GM19025 (cell line): Measurements from ENCODE around the gene KIF13A.
"Not testable (repeated sequence)": the region's sequence is repeated elsewhere in the genome, so short reads cannot be mapped to it uniquely, and the experiment has no call there.

Experiments used
- ATAC-seq: cut with Tn5 transposase; IDR thresholded peaks from one replicate; pipeline ENCODE4 v1.9.1; 2021; ENCODE audit warnings: mild to moderate bottlenecking, low read depth, moderate library complexity; ENCODE audit not compliant: unreplicated experiment

Gene KIF13A

DNA sequence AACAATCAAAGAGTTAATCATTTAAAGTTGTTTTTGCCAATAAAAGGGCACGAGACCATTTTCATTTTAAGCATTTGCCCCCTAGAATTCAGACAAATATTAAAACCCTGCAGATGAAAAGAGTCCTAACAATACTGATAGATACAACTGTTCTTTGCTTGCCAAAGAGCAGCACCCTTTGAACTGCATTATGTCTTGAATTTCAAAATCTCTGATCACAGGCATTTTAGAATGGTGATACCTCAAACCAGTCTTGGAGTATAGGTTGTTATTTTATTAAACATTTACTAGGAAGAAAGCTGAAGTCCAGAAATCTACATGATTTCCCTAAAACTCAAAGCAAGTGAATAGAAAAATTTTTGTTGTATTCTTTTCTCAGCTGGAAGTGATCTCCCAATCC is 108.7 kb downstream of the KIF13A start:
- ATAC-seq = no peak

DNA sequence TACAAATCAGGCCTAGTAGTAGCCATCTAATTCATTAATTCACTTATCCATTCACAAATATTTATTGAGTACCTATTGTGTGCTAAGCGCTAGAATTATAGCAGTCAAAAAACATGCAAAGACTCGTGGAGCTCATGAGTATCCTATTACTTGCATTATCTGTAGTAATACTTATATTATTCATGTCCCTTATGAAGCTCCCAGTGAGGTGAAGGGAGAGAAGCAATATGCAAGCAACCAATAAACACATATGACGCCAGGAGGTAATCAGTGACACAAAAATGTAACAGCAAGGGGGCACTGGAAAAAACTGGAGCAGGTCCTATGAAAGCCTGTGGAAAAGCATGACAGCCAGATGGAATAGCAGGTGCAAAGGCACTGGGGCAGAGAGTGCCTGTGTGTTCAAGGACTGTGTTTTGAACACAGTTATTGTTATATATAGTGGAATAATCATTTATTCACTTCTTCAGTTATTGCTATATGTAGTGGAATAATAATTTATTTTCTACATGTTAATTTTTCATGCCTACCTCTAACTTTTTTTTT is 109.5 kb downstream of the KIF13A start:
- ATAC-seq = no peak

DNA sequence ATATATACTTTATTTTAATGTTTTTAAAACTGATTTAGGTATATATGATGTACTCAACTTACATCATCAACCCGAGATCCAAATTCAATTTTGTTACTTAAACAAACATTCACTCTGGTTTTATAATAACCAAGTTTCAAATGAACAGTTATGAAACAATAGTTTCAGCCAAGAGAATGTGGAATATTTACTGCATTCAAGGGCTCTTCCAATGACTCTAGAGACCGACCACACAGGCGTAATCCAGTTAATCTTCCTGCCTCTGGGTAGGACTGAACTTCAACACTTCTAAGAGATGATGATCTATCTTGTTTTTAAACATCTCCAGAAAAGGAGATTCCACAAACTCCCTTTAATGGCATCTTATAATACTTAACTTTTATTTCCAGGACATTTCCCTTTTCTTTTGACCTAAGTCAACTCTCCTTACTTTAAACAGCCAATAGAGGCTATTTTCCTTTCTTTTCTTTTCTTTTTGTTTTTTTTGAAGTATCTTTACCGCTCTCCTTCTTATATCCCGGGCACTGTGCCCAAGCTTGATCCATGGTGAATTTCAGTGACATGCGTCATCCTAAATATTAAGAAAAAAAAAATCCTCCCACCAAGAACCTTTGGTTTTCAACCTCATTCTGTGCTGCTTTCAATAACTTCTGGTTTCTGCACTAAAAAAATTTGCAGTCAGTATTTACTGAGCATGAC is 110.1 kb downstream of the KIF13A start:
- ATAC-seq = no peak

DNA sequence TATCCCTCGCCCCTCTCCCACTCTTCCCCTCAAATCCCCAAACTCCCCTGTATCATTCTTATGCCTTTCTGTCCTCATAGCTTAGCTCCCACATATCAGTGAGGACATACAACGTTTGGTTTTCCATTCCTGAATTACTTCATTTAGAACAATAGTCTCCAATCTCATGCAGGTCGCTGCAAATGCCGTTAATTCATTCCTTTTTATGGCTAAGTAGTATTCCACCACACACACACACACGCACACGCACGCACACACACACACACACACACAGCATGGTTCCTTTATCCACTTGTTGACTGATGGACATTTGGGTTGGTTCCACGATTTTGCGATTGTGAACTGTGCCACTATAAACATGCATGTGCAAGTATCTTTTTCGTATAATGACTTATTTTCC is 112.7 kb downstream of the KIF13A start:
- ATAC-seq = no peak

DNA sequence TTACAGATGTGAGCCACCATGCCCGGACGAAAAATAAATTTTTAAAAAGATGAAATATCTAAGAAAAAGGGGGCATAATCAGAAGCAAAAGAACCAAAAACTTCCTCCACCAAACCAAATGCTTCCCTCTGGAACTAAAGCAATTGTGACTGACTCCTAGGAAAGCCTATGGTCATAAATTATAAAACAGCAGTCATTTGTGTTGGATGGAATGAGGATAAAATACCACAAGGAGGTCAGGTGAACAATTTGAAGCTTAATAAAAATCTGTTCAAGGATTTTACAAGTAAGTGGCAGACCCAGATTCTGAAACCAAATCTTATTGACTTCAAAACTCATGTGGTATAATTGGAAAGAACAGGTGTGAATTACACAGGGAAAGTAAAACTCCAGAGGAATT is 114.5 kb downstream of the KIF13A start:
- no peak for ATAC-seq

DNA sequence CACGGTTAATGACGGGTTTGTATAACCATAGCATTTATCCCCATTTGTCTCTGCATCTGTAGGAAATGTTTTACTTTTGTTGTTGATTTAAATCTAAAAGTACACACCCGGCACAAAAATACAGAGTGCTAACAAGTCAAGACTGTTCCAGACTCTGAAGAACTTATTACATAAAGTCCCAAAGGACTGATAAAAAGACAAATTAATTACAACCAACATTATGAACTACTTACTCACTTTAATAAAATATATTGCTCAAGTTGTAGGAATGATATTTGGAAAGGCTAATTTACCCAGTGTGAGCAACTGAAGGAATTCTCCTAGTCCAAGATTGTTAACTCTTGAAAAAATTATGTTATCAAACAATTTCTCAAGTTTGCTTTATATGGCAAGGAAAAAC is 115.6 kb downstream of the KIF13A start:
- ATAC-seq = no peak

DNA sequence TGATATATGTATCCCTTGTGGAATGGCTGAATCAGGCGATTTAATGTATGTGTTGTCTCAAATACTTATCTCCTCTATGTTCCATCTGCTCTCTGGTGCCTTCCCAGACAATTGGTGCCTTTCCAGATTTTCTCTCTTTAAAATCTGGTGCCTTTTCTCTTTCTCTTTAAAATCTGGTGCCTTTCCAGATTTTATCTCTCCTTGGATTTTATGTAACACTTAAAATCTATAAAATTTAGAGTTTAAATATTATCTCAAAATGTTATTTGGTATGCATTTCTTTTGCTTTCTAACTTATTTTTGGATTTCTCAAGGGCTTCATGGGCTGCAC is 116.3 kb downstream of the KIF13A start:
- no peak for ATAC-seq

DNA sequence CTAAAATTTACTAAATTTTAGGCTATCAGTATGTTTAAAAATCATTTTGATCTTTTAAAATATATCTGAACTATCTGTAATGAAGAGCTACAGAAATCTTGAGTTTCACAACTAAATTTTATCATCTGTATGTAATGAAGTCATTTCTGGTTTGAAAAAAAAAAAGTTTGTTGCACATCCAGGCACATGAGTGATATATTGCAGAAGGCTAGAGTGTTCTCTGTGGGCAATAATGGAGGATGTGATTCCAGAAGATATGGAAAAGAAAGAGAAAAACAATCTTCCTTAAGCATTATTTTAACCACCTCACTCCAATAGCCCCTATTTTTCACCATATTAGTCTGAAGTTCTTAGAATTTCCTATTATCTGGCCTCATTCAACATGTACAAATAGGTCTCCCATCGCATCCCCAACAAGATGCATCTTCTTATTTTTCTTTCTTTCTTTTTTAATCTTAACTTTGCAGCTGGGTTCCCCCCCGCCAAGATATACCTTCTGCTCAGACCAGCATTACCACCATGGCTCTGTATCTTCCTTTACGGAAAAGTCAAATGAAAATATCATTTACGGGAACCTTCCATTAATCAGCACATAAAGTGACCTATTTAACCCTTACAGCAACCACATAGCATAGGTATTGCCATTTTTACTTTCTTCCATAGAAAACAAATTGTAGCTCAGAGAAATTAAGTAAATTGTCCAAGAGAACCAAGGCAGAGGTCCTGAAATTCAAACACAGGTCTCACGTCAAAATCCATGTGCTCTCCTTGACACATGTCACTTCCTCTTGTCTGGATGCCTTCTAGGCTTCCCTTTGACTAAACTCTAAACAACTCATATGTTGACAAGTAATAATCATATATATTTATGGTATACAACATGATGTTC is 116.9 kb downstream of the KIF13A start:
- ATAC-seq = no peak

DNA sequence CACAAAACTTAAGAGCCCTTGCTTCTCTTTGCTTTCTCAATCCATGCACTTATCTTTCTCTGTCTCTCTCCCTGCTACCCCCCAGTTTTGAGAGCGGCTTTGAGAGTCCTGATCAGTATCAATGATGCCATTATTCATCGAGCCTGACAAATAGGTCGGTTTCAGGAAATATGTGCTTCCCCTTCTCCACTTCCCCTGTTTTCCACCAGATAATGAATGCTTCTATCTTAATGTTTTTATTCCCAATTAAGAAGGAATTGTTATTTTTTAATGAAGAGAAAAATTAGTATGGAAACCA is 117.7 kb downstream of the KIF13A start:
- ATAC-seq = no peak

DNA sequence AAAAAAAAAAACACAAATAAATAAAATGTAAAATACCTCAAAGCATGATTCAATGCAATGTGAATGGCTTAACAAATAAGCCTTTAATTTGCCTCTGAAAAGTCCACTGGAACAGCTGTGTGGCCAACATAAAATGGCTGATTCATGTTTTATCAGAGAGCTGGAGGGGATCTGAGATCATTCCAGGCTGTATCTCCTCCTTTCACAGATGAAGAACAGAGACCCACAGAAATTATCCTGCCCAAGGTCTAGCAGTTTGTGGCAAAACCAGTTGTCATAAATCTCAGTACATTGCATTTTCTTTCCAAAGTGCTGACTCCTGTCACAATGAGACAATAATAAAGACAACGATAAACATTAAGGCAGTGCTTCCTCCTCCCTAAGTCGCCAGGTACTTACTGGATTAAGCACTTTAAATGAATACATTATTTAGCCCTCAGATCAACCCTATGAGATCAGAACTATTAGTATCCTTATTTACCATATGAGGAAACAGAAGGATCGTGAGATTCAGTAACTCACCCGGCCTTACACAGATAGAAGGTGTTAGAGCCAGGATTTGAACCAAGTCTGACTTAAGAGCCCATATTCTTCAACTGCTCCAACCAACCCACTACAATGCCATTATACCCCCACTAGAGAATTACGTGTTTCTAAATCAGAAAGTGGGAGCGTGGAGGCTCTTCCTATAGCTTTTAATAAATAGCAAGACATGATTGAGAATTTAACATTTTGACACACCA is 118.3 kb downstream of the KIF13A start:
- no peak for ATAC-seq

DNA sequence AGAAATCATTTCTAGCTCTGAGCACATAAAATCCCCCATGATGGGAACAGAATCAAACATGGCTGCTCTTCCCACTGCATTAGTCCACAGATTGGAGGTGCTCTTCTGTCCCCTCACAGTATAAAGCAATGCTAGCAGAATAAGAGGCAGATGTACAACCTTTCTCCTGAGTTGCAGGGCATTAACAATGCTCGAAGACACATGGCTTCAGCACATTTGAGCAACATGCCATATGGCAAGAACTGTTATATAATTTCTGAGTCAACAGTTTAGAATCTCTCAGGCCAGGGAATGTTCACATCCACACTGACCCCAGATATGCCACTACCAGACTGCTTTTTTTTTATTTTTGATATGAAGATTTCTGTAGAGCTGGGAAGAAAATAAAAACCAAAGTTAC is 119.6 kb downstream of the KIF13A start:
- ATAC-seq = no peak

DNA sequence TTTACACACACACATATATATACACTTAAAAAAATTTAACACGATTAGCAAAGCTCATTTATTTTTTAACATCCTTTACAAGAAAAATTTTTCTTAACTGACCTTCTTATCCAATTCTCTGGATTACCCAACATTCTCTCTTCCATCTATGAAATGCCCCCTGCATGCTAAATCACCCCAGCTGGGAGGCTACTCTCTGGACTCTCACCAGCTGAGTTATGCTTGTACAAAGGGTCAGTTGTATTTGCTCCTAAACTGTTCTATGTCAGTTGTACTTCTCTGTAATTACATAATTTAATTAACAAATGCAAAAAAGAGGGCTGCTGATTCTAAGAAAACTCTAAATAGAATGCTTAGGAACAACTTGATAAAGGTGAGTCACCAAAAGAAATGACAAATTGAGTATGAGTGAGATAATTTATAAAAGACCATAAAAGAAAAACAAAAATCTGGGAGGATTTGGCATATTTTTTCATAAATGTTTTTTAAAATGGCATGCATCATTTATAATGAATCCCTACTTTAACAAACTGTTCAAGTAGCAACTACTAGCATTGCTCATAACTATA is 120.5 kb downstream of the KIF13A start:
- ATAC-seq = no peak

DNA sequence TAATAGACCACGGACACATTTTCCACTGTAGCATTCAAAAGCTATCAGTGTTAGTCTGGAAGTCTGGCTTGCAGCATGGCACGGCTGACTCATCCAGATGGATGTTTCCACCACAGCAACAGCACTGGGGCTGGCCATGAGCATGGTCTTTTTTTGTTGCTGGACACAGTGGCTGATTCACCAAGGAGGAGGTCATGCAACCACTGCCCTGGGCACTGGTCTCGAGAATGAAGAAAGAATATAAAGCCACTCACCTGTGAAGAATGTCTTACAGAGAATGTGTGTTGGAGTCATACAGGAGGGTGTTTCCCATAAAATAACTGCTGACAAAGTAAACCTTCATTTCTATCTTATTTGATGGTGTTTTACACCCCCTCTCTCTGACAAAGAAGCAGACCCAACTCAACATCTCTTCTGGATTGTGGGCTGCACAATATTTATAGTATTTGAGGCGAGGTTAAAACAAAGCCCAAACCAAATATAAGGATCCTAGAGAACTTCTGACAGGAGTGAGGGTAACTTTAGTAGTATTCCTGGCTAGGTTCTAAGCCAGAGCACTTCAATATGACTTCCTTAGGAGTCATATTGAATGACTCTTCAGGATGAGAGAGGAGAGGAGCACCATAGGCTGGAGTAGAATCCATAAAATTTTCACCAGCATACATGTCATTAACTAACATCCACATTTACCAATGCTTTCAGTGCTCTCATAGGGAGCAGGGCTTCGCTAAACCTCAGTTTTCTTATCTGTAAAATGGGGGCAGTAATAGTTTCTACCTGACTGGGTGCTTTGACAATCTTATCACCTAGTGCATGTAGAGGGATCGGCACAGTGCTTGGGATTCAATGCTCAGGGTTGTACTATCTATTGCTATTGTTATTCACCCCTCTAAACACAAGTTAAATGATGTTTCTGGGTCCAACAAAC is 121.4 kb downstream of the KIF13A start:
- ATAC-seq = no peak

DNA sequence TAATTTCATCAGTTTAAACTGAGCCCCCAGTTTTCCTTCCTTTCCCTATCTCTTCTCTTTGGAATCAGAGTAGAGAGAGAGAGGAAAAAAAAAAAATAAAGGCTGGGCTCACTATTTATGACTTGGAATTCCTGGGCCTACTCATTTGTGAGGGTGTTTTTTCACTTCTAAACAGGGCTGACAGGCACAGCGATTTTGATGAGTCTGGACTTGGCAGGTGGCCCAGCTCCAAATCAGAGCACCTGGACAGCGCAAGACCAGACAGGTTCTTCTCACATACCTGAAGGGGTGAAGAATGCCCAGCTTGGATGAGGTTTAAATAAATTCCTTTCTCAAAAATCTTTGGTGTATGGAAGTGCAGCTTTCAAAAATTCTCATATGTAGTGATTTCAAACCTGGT is 122.2 kb downstream of the KIF13A start:
- no peak for ATAC-seq

DNA sequence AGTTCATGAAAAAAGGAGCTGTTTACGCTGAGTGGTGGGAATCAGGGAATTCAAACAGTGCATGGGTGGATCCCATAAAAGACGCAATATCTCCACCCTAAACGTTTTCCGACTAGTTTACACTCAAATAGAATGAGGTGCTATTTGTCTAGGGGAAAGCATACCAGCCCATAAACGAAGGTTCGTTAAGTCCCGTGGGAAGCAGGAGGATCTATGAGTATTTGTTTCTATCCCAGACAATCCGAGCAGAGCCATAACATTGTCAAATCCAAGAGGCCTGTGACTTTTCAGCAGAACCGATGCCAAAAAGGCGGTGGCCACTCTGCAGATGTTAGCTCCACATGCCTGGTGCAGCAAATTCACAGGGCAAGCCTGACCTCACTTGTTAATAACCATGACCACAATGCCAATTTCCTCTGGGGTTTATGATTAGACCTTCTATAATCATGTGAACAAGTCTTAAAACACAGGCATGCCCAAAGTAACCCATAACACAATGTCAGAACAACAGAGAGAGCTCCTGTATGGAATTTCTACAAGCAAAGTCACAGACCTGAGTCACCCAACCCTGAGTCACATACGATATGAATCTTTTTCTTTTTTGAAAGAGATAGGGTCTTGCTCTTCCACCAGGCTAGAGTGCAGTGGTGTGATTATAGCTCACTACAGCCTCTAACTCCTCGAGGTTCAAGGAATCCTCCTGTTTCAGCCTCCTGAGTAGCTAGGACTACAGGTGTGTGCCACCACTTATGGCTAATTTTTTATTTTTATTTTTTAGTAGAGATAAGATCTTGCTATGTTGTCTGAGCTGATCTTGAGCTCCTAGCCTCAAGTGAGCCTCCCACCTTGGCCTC is 123.3 kb downstream of the KIF13A start:
- ATAC-seq = no peak

DNA sequence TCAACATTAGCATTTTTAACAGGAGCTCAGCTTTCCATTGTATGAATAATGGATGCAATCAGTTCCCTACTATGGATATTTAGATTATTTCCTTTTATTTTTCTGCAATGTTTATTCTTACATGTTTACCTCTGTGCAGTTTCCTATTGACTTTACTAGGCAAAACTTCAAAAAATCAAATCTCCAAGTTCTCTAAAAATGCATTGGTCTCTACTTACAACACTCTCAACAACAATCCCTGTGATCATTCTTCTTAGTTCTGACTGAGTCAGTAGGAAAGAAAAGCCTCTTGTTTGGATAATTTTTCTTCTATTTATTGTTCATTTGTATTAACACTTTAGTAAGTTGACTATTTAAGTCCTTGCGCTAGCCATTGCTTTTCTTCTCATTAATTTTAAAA is 126.1 kb downstream of the KIF13A start:
- ATAC-seq = no peak

DNA sequence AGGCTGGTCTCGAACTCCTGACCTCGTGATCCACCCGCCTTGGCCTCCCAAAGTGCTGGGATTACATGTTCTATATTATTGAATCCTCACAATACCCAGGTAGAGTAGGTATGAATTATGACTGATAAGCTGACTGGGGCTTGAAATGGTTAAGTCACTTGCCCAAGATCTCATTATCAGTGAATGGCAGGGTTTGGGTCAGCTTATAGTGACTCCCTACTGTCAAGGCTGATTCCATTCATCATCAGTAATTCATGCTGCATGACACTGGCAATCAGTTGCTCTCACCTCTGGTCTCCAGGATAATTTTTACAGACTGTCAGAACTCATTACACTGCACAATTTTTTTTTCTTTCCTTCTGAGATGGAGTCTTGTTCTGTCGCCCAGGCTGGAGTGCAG is 127.6 kb downstream of the KIF13A start:
- no peak for ATAC-seq

DNA sequence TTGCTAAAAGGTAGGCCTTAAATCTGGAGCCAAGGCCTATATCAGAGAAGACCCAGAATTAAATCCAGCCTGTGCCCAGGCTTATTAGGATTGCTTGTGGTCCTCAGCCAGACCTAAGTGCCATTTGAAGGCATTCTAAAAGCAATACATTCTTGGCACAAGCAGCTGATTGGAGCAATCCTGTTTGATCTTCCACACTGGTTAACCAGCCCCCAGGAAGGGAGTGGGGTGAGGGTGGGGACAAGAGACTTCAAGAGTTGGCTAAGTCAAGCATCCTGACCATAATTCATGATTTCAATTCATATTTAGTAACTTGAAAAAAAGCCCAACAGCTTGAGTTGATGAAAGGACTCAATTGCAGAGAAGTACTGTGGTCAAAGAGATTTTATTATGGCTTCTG is 128.9 kb downstream of the KIF13A start:
- no peak for ATAC-seq

DNA sequence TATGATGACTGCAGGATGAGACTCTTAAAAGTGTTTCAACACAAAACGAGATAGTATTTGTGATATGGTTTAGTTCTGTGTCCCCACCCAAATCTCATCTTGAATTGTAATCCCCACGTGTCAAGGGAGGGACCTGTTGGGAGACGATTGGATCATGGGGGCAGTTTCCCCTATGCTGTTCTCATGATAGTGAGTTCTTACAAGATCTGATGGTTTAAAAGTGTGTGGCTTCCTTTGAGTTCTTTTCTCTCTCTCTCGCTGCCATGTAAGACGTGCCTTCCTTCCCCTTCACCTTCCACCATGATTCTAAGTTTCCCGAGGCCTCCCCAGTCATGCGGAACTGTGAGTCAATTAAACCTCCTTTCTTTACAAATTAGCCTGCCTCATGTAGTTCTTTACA is 130.2 kb downstream of the KIF13A start:
- not testable (repeated sequence) for ATAC-seq
